BJ (cell line): ENCODE data around the gene MLLT6. TPM values are rescaled to one million over a fixed set of nuclear protein-coding genes. Genes with fewer than 3 reads are reported as not detected.

Experiments used
- CTCF ChIA-PET: fragments of 350-600 bp; formaldehyde crosslinking; extraction: SDS; loops from one replicate; lab custom pipeline; 2021; ENCODE audit warnings: antibody characterized with exemption, inconsistent platforms; lab: Yijun Ruan, JAX
- POLR2A ChIA-PET: fragments of 300-600 bp; sonication (Branson Sonifier 250); formaldehyde crosslinking; extraction: SDS; loops from one replicate; lab custom pipeline; 2021; ENCODE audit warnings: antibody characterized with exemption; lab: Charles Lee
- DNase-seq: peaks from one replicate; pipeline ENCODE4 v3.0.0-alpha.2; 2011; ENCODE audit warnings: low read depth
- H3K27me3 ChIP-seq: 2 replicates; pipeline ENCODE4 v1.6.0; 2011; ENCODE audit warnings: low read length; ENCODE audit not compliant: control insufficient read depth, insufficient read depth
- H3K36me3 ChIP-seq: 2 replicates; pipeline ENCODE4 v1.5.1; 2011; ENCODE audit warnings: low read length; ENCODE audit not compliant: control insufficient read depth, insufficient read depth
- H3K4me3 ChIP-seq: 2 replicates; pipeline ENCODE4 v1.5.1; 2011; ENCODE audit warnings: low read depth, mild to moderate bottlenecking, control low read depth, low read length
- polyA plus RNA-seq: library from polyadenylated mRNA; depleted of rRNA; stranded (reverse); fragments of >200 nt; gene quantifications from 2 replicates; pipeline ENCODE4 v1.2.3, GENCODE V29; 2011
- TF ChIP-seq, protein P1 (sequence below): IDR thresholded peaks from 2 replicates; pipeline ENCODE4 v1.5.1; 2011; ENCODE audit warnings: low read depth, mild to moderate bottlenecking, control low read depth, inconsistent platforms, low read length, moderate library complexity; ENCODE audit not compliant: insufficient read depth

The MLLT6 gene
- polyA plus RNA-seq, 1 experiment: 32.1 TPM

DNA sequence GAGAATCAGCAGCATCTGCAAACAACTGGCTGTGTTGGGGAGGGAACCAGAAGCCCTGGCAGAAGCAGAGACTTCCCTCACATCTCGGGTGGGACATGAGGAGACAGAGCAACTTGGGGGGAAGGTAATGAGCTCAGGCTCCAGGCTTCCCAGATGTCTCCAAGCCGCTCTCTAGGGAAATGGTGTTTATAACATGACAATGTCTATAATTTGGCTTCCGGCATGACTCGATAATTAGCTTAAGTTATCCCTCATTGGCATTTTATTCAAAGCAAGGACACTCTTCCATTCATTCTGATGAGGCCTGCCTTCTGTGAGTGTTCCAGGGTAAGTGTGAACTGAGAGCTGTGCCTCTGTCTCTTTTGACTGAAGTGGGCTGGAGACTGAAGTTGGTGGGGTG, 14.7 kb upstream of the MLLT6 start:
- no peak for DNase-seq
- ChIA-PET CTCF (interaction anchor here (0.9 to 1.9 kb wide), 7 partner anchors 14 to 484 kb away, joined by 3 to 10 read pairs (median 3); no protein-coding TSS in a partner anchor), POLR2A (interaction anchor here (0.5 kb wide), 1 partner anchor 9 kb away, joined by 5 read pairs; no protein-coding TSS in a partner anchor)
- TF ChIP-seq, protein P1, sequence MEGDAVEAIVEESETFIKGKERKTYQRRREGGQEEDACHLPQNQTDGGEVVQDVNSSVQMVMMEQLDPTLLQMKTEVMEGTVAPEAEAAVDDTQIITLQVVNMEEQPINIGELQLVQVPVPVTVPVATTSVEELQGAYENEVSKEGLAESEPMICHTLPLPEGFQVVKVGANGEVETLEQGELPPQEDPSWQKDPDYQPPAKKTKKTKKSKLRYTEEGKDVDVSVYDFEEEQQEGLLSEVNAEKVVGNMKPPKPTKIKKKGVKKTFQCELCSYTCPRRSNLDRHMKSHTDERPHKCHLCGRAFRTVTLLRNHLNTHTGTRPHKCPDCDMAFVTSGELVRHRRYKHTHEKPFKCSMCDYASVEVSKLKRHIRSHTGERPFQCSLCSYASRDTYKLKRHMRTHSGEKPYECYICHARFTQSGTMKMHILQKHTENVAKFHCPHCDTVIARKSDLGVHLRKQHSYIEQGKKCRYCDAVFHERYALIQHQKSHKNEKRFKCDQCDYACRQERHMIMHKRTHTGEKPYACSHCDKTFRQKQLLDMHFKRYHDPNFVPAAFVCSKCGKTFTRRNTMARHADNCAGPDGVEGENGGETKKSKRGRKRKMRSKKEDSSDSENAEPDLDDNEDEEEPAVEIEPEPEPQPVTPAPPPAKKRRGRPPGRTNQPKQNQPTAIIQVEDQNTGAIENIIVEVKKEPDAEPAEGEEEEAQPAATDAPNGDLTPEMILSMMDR: no peak
- H3K27me3 ChIP-seq: peaks cover 3% of the 10 kb centered on the region; the same call in 1 of the 2 replicates
- no peak overlapping the region for H3K4me3 ChIP-seq
- no peaks in the 10 kb centered on the region for H3K36me3 ChIP-seq

DNA sequence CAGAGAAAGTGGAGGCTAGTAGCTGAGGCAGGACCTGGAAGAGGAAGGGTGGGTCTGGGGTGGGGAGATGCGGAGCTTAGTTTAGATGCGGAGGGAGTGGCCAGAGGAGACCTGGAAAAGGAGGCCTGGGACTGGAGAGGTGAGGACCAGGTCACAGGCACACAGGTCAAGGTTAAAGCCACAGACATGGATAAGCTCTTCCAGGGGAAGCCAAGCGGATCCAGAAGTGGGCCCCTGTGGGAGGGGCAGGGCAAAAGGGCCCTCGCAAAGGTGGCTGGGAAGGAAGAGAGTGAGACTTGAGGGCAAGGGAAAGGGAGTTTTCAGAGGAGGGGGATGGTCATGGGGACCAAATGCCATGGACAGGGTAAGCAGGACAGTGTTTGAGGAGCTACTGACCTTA, 13.9 kb upstream of the MLLT6 start:
- DNase-seq: no peak
- Histone ChIP-seq H3K4me3 (no peak overlapping the region), H3K36me3 (no peaks in the 10 kb centered on the region), H3K27me3 (peaks cover 3% of the 10 kb centered on the region; the same call in 1 of the 2 replicates)
- POLR2A ChIA-PET: no interaction called here
- TF ChIP-seq, protein P1: no peak
- CTCF ChIA-PET: interaction anchor here (0.9 to 1.9 kb wide), 4 partner anchors 13 to 183 kb away, joined by 3 to 6 read pairs (median 3); no protein-coding TSS in a partner anchor

DNA sequence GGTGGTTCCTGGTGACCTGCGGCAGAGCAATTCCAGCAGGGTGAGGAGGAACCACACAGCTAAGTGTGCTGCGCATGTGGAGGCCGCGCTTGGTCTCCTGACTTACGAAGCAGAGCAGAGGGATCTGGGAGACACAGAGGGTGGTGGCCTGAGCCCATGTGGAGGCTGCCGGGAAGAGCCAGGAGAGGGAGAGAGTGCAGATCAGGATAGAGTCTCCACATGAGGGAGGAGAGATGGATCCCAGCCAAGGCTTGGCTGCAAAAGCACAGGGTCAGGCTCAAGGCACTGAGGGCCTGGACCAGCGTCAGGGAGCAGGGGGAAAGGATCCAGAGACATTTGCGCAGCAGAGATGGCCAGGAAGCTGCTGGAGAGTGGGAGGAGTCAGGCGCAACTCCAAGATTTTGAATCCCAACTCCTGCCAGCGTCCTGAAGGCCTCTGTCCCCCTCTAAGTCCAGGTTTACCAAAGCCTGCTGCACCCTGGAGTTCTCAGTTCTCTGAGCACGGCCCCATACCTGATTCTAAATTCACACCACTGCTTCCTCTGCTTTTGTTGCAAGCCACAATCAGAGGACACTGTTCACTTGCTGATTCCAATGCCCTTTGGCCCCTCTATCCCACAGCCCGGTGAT, 11.3 kb upstream of the MLLT6 start:
- Histone ChIP-seq H3K27me3 (peaks cover 3% of the 10 kb centered on the region), H3K36me3 (no peaks in the 10 kb centered on the region), H3K4me3 (no peak overlapping the region)
- TF ChIP-seq, protein P1: no peak
- ChIA-PET CTCF (interaction anchor here (1.1 to 1.4 kb wide), 3 partner anchors 16 to 41 kb away, joined by 3 to 7 read pairs (median 4); no protein-coding TSS in a partner anchor), POLR2A (no interaction called here)
- DNase-seq: no peak

DNA sequence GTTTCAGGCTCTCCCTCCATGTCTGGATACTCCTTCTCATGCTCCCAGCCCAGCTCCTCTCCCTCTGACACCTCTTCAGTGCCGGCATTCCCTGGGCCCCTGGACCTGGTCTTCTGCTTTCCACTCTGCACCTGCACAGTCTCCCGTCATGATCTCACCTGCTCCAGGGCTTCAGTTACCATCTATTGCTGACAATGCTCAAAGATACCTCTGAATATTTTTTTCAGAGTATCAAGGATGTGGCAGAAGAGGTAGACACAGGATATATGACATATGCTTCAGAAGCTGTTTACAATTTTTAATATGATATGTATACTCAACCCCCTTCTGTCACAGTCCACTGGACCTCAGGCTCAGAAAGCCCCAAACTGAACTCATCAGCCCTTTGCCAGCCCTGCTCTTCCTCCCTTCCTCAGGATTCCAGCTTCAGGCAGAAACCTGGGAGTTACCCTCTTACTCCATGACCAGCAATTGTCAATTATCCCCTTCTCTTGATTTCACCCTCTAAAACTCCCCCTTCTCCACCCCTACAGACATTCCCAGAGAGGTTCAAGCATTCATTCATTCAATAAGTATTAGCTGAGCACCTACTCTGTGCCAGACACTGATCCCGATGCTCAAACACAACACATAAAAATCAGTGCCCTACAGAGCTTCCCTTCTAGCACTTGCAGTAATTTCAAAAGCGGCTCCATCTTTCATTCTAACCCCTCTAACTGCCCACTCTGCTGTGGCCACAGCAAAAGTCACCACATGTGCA, 7.8 kb upstream of the MLLT6 start:
- POLR2A ChIA-PET: no interaction called here
- H3K27me3 ChIP-seq: no peaks in the 10 kb centered on the region; the same call in none of the 2 replicates
- TF ChIP-seq, protein P1: no peak
- CTCF ChIA-PET: interaction anchor here (0.7 to 1.4 kb wide), 3 partner anchors 9 to 20 kb away, joined by 3 to 4 read pairs (median 4); no protein-coding TSS in a partner anchor
- no peaks in the 10 kb centered on the region for H3K36me3 ChIP-seq
- H3K4me3 ChIP-seq: no peak overlapping the region
- DNase-seq: no peak

DNA sequence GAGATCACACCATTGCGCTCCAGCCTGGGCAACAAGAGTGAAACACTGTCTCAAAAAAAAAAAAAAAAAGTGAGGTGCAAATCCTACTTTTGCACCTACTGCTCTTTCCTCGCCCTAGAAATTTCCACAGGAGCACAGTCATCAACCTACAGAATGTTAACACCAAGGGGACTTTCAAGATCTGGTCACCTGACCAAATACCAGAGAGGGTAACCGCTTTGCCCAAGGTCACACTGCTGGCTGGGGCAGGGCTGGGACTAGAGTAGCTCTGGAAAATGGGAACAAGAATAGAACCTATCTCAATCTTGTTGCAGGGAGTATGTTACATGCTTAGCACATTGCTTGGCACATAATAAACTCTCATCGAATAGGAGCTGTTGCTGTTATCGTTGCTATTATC, 6.3 kb upstream of the MLLT6 start:
- POLR2A ChIA-PET: no interaction called here
- no peak overlapping the region for H3K4me3 ChIP-seq
- CTCF ChIA-PET: no interaction called here

More for the DNA sequence above, 6.3 kb upstream of the MLLT6 start:
- no peaks in the 10 kb centered on the region; the same call in none of the 2 replicates for H3K27me3 ChIP-seq
- H3K36me3 ChIP-seq: no peaks in the 10 kb centered on the region
- TF ChIP-seq, protein P1: no peak
- no peak for DNase-seq
